ENCODE data around the gene ARNT2.

DNA sequence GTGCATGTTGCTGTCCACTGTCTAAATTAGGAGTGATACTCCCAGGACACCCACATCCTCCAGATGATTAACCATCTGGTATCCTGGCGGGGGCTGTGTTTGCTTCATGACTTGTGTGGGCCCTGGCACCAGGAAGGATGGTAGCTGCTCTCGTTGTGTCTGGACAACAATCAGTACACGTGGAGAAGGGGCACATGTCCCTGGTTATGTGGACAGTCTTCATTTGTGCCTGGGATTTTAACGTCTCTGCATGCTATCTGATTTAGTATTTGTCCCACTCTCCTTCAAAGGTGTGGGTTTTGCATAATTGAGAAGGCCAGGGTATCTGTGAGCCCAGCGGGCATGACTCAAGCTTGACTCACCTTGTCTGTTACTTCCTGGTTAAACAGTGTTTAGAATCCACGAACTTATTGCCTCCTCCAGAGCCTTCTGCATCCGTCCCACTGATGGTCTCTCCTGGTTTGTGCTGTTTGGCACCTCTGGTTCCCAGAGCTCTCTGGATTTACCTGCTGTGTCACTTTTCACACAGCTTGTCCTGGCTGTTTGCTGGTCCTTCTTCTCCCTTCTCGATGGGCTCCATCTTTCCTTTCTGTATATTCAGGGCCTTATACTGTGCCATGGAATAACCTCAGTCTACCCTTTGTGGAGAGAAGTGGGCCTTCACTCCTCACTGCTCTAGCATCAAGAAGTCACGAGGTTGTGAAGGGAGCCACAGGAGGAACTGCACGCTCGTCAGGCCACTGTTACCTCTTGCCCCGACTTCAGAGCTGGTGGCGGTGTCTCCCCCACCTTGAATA is 32.5 kb downstream of the ARNT2 start:
- TF ChIP-seq POLR2AphosphoS5 (IDR thresholded peaks at IDR 0.05) (no peak), POLR2A (IDR thresholded peaks at IDR 0.05) (no peak), CTCF (IDR thresholded peaks at IDR 0.05) (no peak)
